Testis (tissue), 3 donors: ENCODE data around the gene CDRT4. TPM values are rescaled to one million over a fixed set of nuclear protein-coding genes. Genes with fewer than 3 reads are reported as not detected.

Source experiments
- DNase-seq: peaks from one replicate; pipeline ENCODE4 v3.0.0-alpha.2; 2019
- H3K27ac ChIP-seq, 2 donors: fragments of 200-600 bp; sonication (generic); one replicate each; pipeline ENCODE4 v1.5.1; 2019
- H3K27me3 ChIP-seq: fragments of 200-600 bp; sonication (generic); one replicate; pipeline ENCODE4 v1.5.1; 2019
- H3K36me3 ChIP-seq: fragments of 200-600 bp; sonication (generic); one replicate; pipeline ENCODE4 v1.5.1; 2017; ENCODE audit warnings: low read depth; ENCODE audit errors: missing control alignments
- H3K4me1 ChIP-seq: fragments of 200-600 bp; sonication (generic); one replicate; pipeline ENCODE4 v1.5.1; 2019
- H3K4me3 ChIP-seq, 2 donors: fragments of 200-600 bp; sonication (generic); one replicate each; pipeline ENCODE4 v1.5.1; 2017 to 2019
- H3K9me3 ChIP-seq: fragments of 200-600 bp; sonication (generic); one replicate; pipeline ENCODE4 v1.5.1; 2017
- POLR2A ChIP-seq: fragments of 450-650 bp; IDR thresholded peaks from one replicate; pipeline ENCODE4 v1.6.1; 2017; ENCODE audit warnings: antibody characterized with exemption, mild to moderate bottlenecking, moderate library complexity
- WGBS, 2 donors: methylation state at CpG; one replicate each; pipeline ENCODE4 v1.1.5; 2018; 5-methylcytosine and 5-hydroxymethylcytosine counted together
- intact Hi-C: fragments of 100-400 bp; cut with DNase I; formaldehyde crosslinking; loops from one replicate; pipeline ENCODE4 v1.15.1; 2023; ENCODE audit warnings: low total_unique reads
- polyA plus RNA-seq: library from polyadenylated mRNA; stranded (reverse); fragments of 350-450 nt; fragmentation: Illumina TruSeq; extraction: RNeasy Lipid Tissue Mini Kit (QIAGEN cat#74804); gene quantifications from one replicate; pipeline ENCODE4 v1.2.3, GENCODE V29; 2014; ENCODE audit warnings: low read depth, low replicate concordance; ENCODE audit not compliant: insufficient read depth
- total RNA-seq, 2 donors: library from RNA; depleted of rRNA; stranded (reverse); fragments of >200 nt; gene quantifications; one replicate each; pipeline ENCODE4 v1.2.3, GENCODE V29; 2016
- TF ChIP-seq, protein P1 (sequence below), 3 experiments: fragments of 450-650 bp in 2 of 3; fragments of 200-600 bp in 1 of 3; sonication (generic) in 1 of 3; IDR thresholded peaks; one replicate each; pipeline ENCODE4 v1.5.1; 2016 to 2019; ENCODE audit warnings: antibody characterized with exemption in 3 of 3, mild to moderate bottlenecking in 2 of 3, moderate library complexity in 1 of 3

CDRT4 gene
- total and polyA plus RNA-seq, 3 donors from 2014 or later = 11.7 to 30.2 (median 28.3) TPM

GRCh38 chr17:15398291-15398690 is 69.1 kb downstream of the CDRT4 start:
- H3K9me3 ChIP-seq = no peaks in the 10 kb centered on the region
- H3K27ac ChIP-seq = no peak overlapping the region
- no peak for TF ChIP-seq POLR2A
- TF ChIP-seq, protein P1, sequence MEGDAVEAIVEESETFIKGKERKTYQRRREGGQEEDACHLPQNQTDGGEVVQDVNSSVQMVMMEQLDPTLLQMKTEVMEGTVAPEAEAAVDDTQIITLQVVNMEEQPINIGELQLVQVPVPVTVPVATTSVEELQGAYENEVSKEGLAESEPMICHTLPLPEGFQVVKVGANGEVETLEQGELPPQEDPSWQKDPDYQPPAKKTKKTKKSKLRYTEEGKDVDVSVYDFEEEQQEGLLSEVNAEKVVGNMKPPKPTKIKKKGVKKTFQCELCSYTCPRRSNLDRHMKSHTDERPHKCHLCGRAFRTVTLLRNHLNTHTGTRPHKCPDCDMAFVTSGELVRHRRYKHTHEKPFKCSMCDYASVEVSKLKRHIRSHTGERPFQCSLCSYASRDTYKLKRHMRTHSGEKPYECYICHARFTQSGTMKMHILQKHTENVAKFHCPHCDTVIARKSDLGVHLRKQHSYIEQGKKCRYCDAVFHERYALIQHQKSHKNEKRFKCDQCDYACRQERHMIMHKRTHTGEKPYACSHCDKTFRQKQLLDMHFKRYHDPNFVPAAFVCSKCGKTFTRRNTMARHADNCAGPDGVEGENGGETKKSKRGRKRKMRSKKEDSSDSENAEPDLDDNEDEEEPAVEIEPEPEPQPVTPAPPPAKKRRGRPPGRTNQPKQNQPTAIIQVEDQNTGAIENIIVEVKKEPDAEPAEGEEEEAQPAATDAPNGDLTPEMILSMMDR (IDR thresholded peaks at IDR 0.05) = no peak
- DNase-seq = no peak
- 39 to 54% methylated on average over 6 of the region's 6 CpGs for WGBS, 2 donors
- H3K36me3 ChIP-seq = no peaks in the 10 kb centered on the region
- no peaks in the 10 kb centered on the region for H3K27me3 ChIP-seq
- intact Hi-C loops = no loop called here
- peaks cover 8% of the 10 kb centered on the region for H3K4me1 ChIP-seq
- H3K4me3 ChIP-seq = no peak overlapping the region

- Histone ChIP-seq H3K9me3 (no peaks in the 10 kb centered on the region), H3K36me3 (no peaks in the 10 kb centered on the region), H3K4me3 (no peak overlapping the region), H3K27ac (no peak overlapping the region), H3K4me1 (peaks cover 6% of the 10 kb centered on the region), H3K27me3 (no peaks in the 10 kb centered on the region)
- no peak for TF ChIP-seq POLR2A
- TF ChIP-seq, protein P1 (IDR thresholded peaks at IDR 0.05) = no peak
- intact Hi-C loops = no loop called here
- no peak for DNase-seq
- WGBS, 2 donors = 58 to 59% methylated on average over 5 of the region's 5 CpGs
Observed at GRCh38 chr17:15397620-15398019, 69.8 kb downstream of the CDRT4 start.

DNA sequence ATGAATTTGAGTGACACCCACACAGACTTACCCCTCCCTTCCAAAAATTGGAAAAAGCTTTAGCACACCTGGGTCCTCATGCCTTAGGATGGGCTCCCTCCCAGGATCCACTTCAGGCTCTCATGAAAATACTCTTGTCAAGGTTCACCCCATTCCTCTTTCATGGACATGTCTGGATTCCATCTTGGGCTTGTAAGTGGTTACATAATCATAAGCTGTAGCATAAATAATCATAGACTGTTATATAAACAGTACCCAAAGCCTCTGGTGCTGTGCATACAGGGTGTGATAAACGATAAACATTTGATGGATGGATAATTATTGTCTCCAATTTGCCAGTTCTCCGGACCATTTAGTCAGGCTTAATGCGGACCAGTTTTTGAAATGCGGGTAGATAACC is 72.3 kb downstream of the CDRT4 start:
- Histone ChIP-seq H3K4me3 (no peak overlapping the region), H3K27ac (no peak overlapping the region), H3K36me3 (no peaks in the 10 kb centered on the region), H3K4me1 (peaks cover 6% of the 10 kb centered on the region), H3K9me3 (no peaks in the 10 kb centered on the region), H3K27me3 (no peaks in the 10 kb centered on the region)
- intact Hi-C loops = no loop called here
- TF ChIP-seq, protein P1 (IDR thresholded peaks at IDR 0.05) = no peak
- no peak for TF ChIP-seq POLR2A
- no peak for DNase-seq
- 57 to 59% methylated on average over 4 of the region's 4 CpGs for WGBS, 2 donors

GRCh38 chr17:15393414-15393813 is 74.0 kb downstream of the CDRT4 start:
- Histone ChIP-seq H3K27me3 (no peaks in the 10 kb centered on the region), H3K4me1 (peaks cover 6% of the 10 kb centered on the region), H3K9me3 (no peaks in the 10 kb centered on the region), H3K4me3 (no peak overlapping the region), H3K27ac (no peak overlapping the region), H3K36me3 (no peaks in the 10 kb centered on the region)
- WGBS, 2 donors = 82 to 96% methylated on average over 7 of the region's 7 CpGs
- no peak for DNase-seq
- intact Hi-C loops = no loop called here
- no peak for TF ChIP-seq POLR2A
- TF ChIP-seq, protein P1 (IDR thresholded peaks at IDR 0.05) = no peak

DNA sequence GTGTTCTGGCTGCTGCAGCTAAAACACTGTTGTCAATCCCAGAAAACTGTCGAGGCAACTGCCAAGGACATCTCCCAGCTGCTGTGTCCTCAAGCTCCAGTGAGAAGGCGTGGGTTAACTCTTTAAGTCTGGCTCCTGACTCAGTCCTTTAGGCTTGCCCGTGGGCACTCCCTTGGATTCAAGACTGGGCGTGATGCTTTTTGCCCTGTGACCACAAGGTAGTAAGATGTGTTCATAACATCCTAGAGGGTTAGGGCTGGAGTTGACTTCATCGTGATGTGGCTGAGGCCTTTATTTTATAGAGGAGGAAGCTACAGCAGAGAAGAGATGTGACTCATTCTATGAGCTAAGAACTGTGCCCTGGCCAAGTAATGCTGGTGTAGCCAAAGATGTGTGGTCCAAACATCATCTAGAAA is 75.1 kb downstream of the CDRT4 start:
- no peak overlapping the region for H3K4me3 ChIP-seq
- H3K36me3 ChIP-seq = no peaks in the 10 kb centered on the region
- 78 to 87% methylated on average over 5 of the region's 5 CpGs for WGBS, 2 donors
- no peaks in the 10 kb centered on the region for H3K9me3 ChIP-seq
- DNase-seq = no peak
- H3K4me1 ChIP-seq = no peaks in the 10 kb centered on the region
- intact Hi-C loops = no loop called here
- H3K27me3 ChIP-seq = no peaks in the 10 kb centered on the region
- H3K27ac ChIP-seq = no peak overlapping the region
- TF ChIP-seq POLR2A = no peak
- TF ChIP-seq, protein P1 (IDR thresholded peaks at IDR 0.05) = no peak
